ENCODE results near the gene MKRN2.

Gene MKRN2

DNA sequence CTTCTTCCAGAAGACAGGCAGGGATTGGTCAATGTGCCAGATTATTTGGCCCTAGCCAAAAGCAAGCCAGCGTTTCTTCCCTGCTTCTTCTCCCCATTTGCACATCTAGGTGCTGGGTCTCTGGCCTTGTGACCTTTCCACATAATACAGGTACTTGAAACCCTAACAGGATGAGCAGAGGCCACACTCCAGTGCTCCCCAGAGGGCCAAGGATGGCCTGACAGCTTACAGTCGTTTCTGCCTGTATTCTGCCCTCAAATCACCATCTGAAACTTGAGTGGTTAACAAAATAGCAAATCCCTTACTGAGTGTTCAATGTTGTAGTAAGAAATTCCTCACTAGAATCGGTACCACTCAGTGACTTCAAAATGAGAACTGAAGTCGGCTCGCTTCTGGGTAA, 29.1 kb downstream of the MKRN2 start:
- no peak overlapping the region for H3K4me3 ChIP-seq (ENCODE audit: low read depth, low read length)
- TF ChIP-seq, protein P1, sequence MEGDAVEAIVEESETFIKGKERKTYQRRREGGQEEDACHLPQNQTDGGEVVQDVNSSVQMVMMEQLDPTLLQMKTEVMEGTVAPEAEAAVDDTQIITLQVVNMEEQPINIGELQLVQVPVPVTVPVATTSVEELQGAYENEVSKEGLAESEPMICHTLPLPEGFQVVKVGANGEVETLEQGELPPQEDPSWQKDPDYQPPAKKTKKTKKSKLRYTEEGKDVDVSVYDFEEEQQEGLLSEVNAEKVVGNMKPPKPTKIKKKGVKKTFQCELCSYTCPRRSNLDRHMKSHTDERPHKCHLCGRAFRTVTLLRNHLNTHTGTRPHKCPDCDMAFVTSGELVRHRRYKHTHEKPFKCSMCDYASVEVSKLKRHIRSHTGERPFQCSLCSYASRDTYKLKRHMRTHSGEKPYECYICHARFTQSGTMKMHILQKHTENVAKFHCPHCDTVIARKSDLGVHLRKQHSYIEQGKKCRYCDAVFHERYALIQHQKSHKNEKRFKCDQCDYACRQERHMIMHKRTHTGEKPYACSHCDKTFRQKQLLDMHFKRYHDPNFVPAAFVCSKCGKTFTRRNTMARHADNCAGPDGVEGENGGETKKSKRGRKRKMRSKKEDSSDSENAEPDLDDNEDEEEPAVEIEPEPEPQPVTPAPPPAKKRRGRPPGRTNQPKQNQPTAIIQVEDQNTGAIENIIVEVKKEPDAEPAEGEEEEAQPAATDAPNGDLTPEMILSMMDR (IDR thresholded peaks at IDR 0.05; ENCODE audit: low read depth, low read length), result no peak

DNA sequence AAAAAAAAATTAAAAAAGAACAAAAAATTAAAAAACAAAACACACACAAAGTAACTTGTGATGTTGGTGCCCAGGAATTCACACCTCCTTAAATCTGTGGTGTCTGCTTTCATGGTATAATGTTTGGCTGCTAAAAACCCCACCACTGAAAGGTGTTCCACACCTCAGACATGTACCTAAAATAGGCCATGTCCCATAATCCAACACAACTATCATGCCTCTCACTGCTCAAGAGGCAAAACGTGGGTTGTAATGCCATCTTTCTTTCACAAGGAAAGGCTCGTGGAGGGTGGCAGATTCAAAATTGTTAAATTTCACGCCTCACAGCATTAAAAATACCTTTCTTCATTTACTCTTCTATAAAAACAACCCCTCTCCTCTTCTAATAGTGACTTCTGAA, 29.5 kb downstream of the MKRN2 start:
- TF ChIP-seq, protein P1 (IDR thresholded peaks at IDR 0.05; ENCODE audit: low read depth, low read length), result no peak
- no peak overlapping the region for H3K4me3 ChIP-seq (ENCODE audit: low read depth, low read length)

DNA sequence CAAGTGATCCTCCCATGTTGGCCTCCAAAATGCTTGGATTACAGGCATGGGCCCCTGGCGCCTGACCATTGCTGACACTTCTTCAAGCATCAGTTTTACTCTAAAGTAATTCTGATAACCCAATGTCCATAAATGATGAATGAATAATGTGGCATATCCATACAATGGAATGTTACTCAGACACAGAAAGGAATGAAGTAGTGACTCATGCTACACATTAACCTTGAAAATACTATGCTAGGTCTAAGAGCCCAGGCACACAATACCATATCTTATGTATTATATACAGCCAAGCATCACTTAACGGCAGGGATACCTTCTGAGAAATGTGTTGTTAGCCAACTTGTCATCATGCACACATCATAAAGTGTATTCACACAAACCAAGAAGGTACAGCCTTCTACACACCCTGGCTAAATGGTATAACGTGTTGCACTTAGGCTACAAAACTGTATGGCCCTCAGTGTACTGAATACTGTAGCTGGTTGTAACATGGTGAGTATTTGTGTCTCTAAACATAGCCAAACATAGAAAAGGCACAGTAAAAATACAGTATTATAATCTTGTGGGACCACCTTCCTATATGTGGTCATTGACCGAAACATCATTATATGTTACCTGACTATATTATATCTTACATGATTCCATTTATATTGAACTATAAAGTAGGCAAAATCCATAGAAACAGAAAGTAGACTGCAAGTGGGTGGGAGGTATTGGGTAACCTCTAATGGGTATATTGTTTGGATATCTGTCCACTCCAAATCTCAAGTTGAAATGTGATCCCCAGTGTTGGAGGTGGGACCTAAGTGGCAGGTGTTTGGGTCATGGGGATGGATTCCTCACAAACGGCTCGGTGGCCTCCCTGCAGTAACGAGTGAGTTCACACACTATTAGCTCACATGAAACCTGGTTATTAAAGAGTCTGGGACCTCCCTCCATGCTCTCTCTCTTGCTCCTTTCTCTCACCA, 31.4 kb downstream of the MKRN2 start:
- no peak overlapping the region for H3K4me3 ChIP-seq (ENCODE audit: low read depth, low read length)
- TF ChIP-seq, protein P1 (IDR thresholded peaks at IDR 0.05; ENCODE audit: low read depth, low read length), result no peak

DNA sequence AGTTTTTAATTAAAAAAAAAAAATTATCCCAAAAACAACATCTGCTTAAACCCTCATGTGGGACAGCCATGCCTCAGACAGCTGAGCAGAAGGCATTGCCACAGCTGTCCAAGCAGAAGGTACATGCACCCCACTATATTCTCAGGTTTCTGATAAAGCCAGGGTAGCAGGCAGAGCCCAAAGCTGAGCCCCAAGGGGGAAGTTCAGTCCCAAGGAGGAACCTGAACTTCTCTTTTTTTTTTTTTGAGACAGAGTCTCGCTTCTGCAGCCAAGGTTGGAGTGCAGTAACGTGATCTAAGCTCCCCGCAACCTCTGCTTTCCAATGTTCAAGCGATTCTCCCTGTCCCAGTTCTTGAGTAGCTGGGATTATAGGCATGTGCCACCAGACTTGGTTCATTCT, 33.2 kb downstream of the MKRN2 start:
- TF ChIP-seq, protein P1 (IDR thresholded peaks at IDR 0.05; ENCODE audit: low read depth, low read length), result no peak
- H3K4me3 ChIP-seq (ENCODE audit: low read depth, low read length), result no peak overlapping the region

DNA sequence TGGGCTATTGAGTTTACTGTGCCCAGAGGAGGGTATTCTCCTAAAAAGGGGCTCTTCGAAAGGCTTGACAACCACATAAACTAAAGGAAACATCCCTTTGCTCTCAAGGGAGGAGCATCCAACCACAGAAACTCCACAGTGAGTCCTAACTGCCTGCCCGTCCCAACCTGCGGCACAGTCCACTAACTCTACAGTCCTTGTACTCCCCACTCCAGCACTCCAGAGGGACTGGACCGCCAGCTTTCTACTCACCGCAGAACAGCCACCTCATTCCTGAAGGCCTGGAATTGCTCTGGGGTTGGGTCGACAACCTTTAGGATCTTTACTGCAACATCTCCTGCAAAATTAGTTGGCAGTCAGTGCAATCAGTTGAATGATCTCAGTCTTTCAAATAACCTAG, 34.6 kb downstream of the MKRN2 start:
- TF ChIP-seq, protein P1 (IDR thresholded peaks at IDR 0.05; ENCODE audit: low read depth, low read length), result no peak
- H3K4me3 ChIP-seq (ENCODE audit: low read depth, low read length), result peak overlapping the region; percentile 13; the same call in 1 of the 2 replicates

DNA sequence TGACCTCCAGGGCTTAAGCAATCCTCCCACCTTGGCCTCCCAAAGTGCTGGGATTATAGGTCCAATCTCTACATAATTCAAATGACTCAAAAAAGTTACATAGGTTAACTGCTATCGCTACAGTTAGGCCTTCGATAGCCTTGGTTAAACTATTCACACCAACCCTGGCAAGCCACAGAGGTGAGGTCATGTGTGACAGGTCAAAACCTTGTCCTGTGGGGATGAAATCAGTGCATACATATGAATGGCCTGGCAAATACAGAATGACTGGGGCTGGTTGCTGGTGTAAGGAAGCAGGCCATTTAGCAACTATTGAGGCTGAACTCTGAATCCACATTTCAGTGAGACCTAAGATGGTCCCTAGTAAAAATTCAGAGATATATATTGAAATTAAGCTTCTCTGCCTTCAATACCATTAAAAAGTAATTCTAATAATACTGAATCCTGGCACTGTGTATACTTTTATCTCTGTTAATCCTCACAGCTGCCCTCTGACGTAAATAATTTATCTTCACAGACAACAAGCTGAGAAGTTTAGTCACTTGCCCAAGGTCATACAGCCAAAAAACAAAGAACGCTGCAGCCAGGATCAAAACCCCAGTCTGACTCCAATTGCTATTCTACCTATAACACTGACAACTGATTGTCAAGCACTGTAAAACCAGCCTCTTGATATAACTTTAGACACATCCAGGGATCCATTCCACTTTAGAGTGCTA, 35.3 kb downstream of the MKRN2 start:
- H3K4me3 ChIP-seq (ENCODE audit: low read depth, low read length), result no peak overlapping the region
- TF ChIP-seq, protein P1 (IDR thresholded peaks at IDR 0.05; ENCODE audit: low read depth, low read length), result no peak

DNA sequence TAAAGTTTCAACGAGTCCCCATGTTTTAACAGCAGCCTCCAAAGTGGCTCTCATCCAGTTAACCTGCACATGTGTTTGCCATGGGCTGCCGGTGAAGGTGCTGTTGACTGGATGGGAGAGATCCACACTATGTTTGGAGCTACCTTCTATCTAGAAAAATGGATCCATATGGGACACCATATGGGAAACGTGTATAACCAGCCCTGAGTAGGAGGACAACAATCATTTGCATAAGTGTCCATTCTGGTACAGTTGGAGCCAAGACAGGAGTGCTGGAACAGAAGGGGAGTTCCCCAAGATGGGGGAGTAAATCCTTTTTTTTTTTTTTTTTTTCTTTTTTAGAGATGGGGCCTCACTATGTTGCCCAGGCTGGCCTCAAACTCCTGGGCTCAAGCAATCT, 36.6 kb downstream of the MKRN2 start:
- H3K4me3 ChIP-seq (ENCODE audit: low read depth, low read length), result no peak overlapping the region
- TF ChIP-seq, protein P1 (IDR thresholded peaks at IDR 0.05; ENCODE audit: low read depth, low read length), result no peak
